Panc1 (cell line): ENCODE results near the gene DNMT3A. TPM values are rescaled to one million over a fixed set of nuclear protein-coding genes. Genes with fewer than 3 reads are reported as not detected.

ENCODE experiments used
- ATAC-seq: fragments of 200-7000 bp; cut with Tn5 transposase; 2 replicates; pipeline ENCODE4 v1.9.1; 2020; ENCODE audit warnings: mild to moderate bottlenecking, moderate library complexity
- BruUV-seq: library from RNA; stranded (reverse); fragments of 400-500 nt; replicated peaks from 2 replicates; lab custom pipeline; 2021; lab: Mats Ljungman, UMichigan
- CTCF ChIA-PET: fragments of 300-600 bp; sonication (Branson Sonifier 250); formaldehyde crosslinking; loops from one replicate; lab custom pipeline; 2022; ENCODE audit warnings: antibody characterized with exemption; lab: Charles Lee
- POLR2A ChIA-PET: fragments of 300-600 bp; sonication (Branson Sonifier 250); formaldehyde crosslinking; loops from one replicate; lab custom pipeline; 2022; ENCODE audit warnings: antibody characterized with exemption; lab: Charles Lee
- DNase-seq: peaks from one replicate; pipeline ENCODE4 v3.0.0-alpha.2; 2010; ENCODE audit warnings: low read depth, low spot score
- H3K27ac ChIP-seq: 2 replicates; pipeline ENCODE4 v1.5.1; 2011; ENCODE audit warnings: mild to moderate bottlenecking, low read length, inconsistent platforms
- H3K27me3 ChIP-seq: fragments of 200-500 bp; sonication (Bioruptor generic); 2 replicates; pipeline ENCODE4 v1.6.0; 2014; ENCODE audit warnings: low read length, inconsistent platforms; ENCODE audit not compliant: control insufficient read depth, insufficient read depth
- H3K36me3 ChIP-seq: fragments of 200-500 bp; sonication (Bioruptor generic); 2 replicates; pipeline ENCODE4 v1.5.1; 2014; ENCODE audit warnings: inconsistent platforms, mild to moderate bottlenecking, low read length, moderate library complexity; ENCODE audit not compliant: control insufficient read depth, insufficient read depth
- H3K4me1 ChIP-seq: 2 replicates; pipeline ENCODE4 v1.5.1; 2011; ENCODE audit warnings: inconsistent platforms, mild to moderate bottlenecking, low read length, moderate library complexity; ENCODE audit not compliant: control insufficient read depth, insufficient read depth
- H3K4me3 ChIP-seq, 2 experiments: 2 replicates each; pipeline ENCODE4 v1.5.1; 2011 to 2012; ENCODE audit warnings: low read depth in 2 of 2, low read length in 2 of 2, mild to moderate bottlenecking in 2 of 2, inconsistent platforms in 1 of 2, moderate library complexity in 1 of 2
- H3K9me3 ChIP-seq: fragments of 200-500 bp; sonication (Bioruptor generic); 2 replicates; pipeline ENCODE4 v1.5.1; 2014; ENCODE audit warnings: low read depth, mild to moderate bottlenecking, inconsistent platforms, low read length, moderate library complexity; ENCODE audit not compliant: control insufficient read depth, insufficient read depth
- POLR2AphosphoS5 ChIP-seq: IDR thresholded peaks from 2 replicates; pipeline ENCODE4 v1.6.1; 2012; ENCODE audit warnings: mild to moderate bottlenecking, low read depth, low read length, moderate library complexity
- SIN3A ChIP-seq: IDR thresholded peaks from 2 replicates; pipeline ENCODE4 v1.6.1; 2012; ENCODE audit warnings: low read depth, mild to moderate bottlenecking, low read length, moderate library complexity, borderline replicate concordance; ENCODE audit not compliant: insufficient read depth
- TCF7L2 ChIP-seq: IDR thresholded peaks from 2 replicates; pipeline ENCODE4 v1.6.1; 2011; ENCODE audit warnings: mild to moderate bottlenecking, low read depth, low read length, inconsistent platforms
- in situ Hi-C: cut with HindIII; loops from 2 replicates; pipeline ENCODE4 v1.10.0; 2016; ENCODE audit warnings: low sequenced_read_pairs, low pct_unique_long_range_greater_than_20kb
- intact Hi-C: fragments of 100-400 bp; cut with micrococcal nuclease; formaldehyde crosslinking; loops from one replicate; pipeline ENCODE4 v1.10.0; 2022; ENCODE audit not compliant: unreplicated experiment
- total RNA-seq: library from RNA; stranded (reverse); gene quantifications from one replicate; pipeline ENCODE4 v1.2.1, GENCODE V29; 2021; ENCODE audit not compliant: unreplicated experiment
- TF ChIP-seq, protein P1 (sequence below): fragments of 450-650 bp; IDR thresholded peaks from 2 replicates; pipeline ENCODE4 v1.5.1; 2017; ENCODE audit warnings: mild to moderate bottlenecking
- TF ChIP-seq, protein P2 (sequence below), 2 experiments: IDR thresholded peaks; 2 replicates each; pipeline ENCODE4 v1.6.1; 2011 to 2012; ENCODE audit warnings: low read depth in 2 of 2, control low read depth in 1 of 2, low read length in 1 of 2, mild to moderate bottlenecking in 1 of 2, moderate library complexity in 1 of 2; ENCODE audit not compliant: insufficient read depth in 1 of 2

Gene DNMT3A
- total RNA-seq, 1 experiment from 2014 or later = 29.3 TPM

DNA sequence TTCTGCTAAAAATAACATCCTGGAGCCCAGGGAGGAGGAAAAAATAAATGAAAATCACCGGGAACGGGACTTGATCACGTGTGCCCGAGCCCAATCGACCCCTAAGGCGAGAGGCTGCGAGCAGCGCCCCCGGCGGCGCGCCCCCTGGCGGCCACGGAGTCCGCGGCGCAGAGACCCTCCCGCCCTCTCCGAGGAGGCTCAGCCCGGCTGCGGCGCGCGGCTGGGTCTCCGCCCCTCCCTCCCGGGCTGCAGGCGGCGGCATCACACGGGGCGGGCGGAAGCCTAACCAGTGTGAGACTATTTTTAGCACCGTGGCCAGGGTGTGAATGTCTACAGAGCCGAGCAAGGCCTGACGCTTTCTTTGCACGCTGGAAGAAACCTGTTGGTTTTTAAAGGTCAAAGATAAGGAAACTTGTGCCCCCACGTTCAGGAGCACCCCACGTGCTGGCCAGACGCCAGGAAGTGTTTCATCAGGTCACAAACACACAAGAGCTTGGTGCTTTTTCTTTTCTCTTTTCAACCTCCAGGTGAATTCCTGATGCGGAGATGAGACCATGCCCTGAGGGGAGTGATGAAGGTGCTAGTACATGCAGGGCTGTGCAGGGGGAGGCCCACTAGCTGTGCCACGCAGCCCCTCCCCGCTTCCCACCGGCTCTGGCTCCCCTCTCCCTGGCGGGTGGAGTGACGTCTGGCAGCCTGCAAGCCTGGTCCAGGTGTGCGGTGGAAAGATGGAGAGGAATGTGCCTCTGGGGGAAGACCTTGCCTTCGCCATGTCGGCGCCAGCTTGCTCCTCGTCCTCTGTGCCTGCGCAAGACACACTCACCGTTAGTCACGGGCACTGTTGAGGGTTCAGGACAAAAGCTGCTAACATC is 35.3 kb upstream of the DNMT3A start:
- no peaks in the 10 kb centered on the region for H3K36me3 ChIP-seq
- H3K9me3 ChIP-seq = no peaks in the 10 kb centered on the region
- in situ Hi-C loops = no loop called here
- DNase-seq (peak; percentile 39), ATAC-seq (peak; percentile 94)
- no peak overlapping the region for H3K27ac ChIP-seq
- CTCF ChIA-PET = interaction anchor here (0.5 to 1.6 kb wide), 4 partner anchors 15 to 700 kb away, joined by 3 to 13 read pairs (median 3); no protein-coding TSS in a partner anchor
- TF ChIP-seq TCF7L2 (peak; percentile 63), SIN3A (no peak), POLR2AphosphoS5 (peak; percentile 57)
- TF ChIP-seq, protein P1, sequence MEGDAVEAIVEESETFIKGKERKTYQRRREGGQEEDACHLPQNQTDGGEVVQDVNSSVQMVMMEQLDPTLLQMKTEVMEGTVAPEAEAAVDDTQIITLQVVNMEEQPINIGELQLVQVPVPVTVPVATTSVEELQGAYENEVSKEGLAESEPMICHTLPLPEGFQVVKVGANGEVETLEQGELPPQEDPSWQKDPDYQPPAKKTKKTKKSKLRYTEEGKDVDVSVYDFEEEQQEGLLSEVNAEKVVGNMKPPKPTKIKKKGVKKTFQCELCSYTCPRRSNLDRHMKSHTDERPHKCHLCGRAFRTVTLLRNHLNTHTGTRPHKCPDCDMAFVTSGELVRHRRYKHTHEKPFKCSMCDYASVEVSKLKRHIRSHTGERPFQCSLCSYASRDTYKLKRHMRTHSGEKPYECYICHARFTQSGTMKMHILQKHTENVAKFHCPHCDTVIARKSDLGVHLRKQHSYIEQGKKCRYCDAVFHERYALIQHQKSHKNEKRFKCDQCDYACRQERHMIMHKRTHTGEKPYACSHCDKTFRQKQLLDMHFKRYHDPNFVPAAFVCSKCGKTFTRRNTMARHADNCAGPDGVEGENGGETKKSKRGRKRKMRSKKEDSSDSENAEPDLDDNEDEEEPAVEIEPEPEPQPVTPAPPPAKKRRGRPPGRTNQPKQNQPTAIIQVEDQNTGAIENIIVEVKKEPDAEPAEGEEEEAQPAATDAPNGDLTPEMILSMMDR = peak; percentile 99
- TF ChIP-seq, protein P2, sequence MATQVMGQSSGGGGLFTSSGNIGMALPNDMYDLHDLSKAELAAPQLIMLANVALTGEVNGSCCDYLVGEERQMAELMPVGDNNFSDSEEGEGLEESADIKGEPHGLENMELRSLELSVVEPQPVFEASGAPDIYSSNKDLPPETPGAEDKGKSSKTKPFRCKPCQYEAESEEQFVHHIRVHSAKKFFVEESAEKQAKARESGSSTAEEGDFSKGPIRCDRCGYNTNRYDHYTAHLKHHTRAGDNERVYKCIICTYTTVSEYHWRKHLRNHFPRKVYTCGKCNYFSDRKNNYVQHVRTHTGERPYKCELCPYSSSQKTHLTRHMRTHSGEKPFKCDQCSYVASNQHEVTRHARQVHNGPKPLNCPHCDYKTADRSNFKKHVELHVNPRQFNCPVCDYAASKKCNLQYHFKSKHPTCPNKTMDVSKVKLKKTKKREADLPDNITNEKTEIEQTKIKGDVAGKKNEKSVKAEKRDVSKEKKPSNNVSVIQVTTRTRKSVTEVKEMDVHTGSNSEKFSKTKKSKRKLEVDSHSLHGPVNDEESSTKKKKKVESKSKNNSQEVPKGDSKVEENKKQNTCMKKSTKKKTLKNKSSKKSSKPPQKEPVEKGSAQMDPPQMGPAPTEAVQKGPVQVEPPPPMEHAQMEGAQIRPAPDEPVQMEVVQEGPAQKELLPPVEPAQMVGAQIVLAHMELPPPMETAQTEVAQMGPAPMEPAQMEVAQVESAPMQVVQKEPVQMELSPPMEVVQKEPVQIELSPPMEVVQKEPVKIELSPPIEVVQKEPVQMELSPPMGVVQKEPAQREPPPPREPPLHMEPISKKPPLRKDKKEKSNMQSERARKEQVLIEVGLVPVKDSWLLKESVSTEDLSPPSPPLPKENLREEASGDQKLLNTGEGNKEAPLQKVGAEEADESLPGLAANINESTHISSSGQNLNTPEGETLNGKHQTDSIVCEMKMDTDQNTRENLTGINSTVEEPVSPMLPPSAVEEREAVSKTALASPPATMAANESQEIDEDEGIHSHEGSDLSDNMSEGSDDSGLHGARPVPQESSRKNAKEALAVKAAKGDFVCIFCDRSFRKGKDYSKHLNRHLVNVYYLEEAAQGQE (IDR thresholded peaks at IDR 0.05; ENCODE audit: insufficient read depth in 1 of 2, low read depth in 2 of 2, low read length in 1 of 2) = no peak
- H3K27me3 ChIP-seq = no peaks in the 10 kb centered on the region
- POLR2A ChIA-PET = no interaction called here
- intact Hi-C loops = no loop called here
- no peaks in the 10 kb centered on the region; the same call in 1 of the 2 replicates for H3K4me1 ChIP-seq
- no TSS peak for BruUV-seq
- peak overlapping the region; percentile 24 to 41 for H3K4me3 ChIP-seq

DNA sequence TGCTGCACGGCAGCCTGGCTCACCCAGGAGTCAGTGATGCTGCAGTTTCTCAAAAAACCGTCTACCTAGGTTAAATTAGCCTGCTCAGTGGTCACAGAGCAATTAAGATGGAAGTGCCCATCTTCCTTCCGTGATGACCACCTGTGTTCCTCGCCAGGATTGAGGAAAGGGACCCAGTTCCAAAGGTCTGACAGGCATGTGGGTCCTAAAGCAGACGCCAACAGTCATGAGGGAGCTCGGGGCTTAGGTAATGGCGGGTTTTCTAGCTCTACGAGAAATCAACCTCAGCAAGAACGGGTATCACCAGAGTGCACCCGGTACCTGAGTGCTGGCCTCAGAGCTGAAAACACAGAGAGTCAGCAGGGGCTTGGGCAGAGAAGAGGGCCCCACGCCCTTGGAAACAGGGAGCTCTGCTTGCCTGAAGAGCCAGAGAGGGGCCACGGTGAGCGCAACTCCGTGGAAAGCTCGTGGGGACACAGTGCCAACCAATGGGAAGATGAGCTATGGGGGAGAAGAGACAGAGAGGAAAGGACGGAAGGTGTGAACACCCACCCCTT is 34.3 kb upstream of the DNMT3A start:
- ChIA-PET CTCF (interaction anchor here (0.5 to 1.6 kb wide), 3 partner anchors 14 to 115 kb away, joined by 3 to 13 read pairs (median 3); no protein-coding TSS in a partner anchor), POLR2A (interaction anchor here (0.5 to 0.6 kb wide), 2 partner anchors 13 to 886 kb away, joined by 4 to 18 read pairs; no protein-coding TSS in a partner anchor)
- ATAC-seq = 0 out of 2 replicates have a peak, but pooled peaks have one; percentile 7
- BruUV-seq = no TSS peak
- Histone ChIP-seq H3K36me3 (no peaks in the 10 kb centered on the region), H3K9me3 (no peaks in the 10 kb centered on the region), H3K27me3 (no peaks in the 10 kb centered on the region), H3K4me3 (peak overlapping the region in 1 of 2 experiments; percentile 41; a peak in 1 of 4 replicates), H3K27ac (no peak overlapping the region), H3K4me1 (no peaks in the 10 kb centered on the region; the same call in 1 of the 2 replicates)
- no peak for TF ChIP-seq SIN3A
- DNase-seq = no peak
- in situ Hi-C loops = no loop called here
- intact Hi-C loops = no loop called here
